Esophagus squamous epithelium (tissue), 4 donors: ENCODE data around the gene CACNB2.

Source experiments
- POLR2A ChIP-seq, 4 donors: fragments of 450-650 bp; IDR thresholded peaks; one replicate each; pipeline ENCODE4 v1.6.1; 2017; ENCODE audit warnings: antibody characterized with exemption in 4 of 4, mild to moderate bottlenecking in 4 of 4, moderate library complexity in 3 of 4
- TF ChIP-seq, protein P1 (sequence below), 6 experiments: fragments of 450-650 bp in 4 of 6; fragments of 200-600 bp in 2 of 6; sonication (generic) in 2 of 6; IDR thresholded peaks; one replicate each; pipeline ENCODE4 v1.5.1; 2016 to 2019; ENCODE audit warnings: antibody characterized with exemption in 6 of 6, mild to moderate bottlenecking in 4 of 6, moderate library complexity in 4 of 6

DNA sequence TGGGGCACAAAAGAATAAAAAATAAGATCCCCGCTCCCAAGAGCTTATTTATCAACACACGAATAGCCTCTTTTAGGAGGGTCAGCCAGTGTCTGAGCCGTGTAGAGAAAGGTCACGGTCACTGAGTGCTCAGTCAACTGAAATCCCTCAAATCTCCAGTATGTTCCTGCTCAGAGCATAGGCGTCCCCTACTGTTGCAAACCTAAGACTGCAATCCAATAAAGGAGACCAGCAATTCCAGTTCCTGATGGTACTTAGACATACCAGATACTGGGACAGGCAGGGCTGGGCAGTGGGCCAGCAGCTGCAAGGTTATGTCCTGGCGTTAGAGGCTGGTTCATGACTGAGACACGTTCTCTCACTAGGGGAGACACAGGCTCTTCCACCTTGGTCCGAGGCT, 93.6 kb downstream of the CACNB2 start:
- TF ChIP-seq, protein P1, sequence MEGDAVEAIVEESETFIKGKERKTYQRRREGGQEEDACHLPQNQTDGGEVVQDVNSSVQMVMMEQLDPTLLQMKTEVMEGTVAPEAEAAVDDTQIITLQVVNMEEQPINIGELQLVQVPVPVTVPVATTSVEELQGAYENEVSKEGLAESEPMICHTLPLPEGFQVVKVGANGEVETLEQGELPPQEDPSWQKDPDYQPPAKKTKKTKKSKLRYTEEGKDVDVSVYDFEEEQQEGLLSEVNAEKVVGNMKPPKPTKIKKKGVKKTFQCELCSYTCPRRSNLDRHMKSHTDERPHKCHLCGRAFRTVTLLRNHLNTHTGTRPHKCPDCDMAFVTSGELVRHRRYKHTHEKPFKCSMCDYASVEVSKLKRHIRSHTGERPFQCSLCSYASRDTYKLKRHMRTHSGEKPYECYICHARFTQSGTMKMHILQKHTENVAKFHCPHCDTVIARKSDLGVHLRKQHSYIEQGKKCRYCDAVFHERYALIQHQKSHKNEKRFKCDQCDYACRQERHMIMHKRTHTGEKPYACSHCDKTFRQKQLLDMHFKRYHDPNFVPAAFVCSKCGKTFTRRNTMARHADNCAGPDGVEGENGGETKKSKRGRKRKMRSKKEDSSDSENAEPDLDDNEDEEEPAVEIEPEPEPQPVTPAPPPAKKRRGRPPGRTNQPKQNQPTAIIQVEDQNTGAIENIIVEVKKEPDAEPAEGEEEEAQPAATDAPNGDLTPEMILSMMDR (IDR thresholded peaks at IDR 0.05), result no peak
- TF ChIP-seq POLR2A (IDR thresholded peaks at IDR 0.05), result no peak
